Trophoblast cell (in vitro differentiated cells and primary cell): ENCODE measurements around the gene KRT34.

ENCODE experiments used
- DNase-seq, 2 donors: peaks; one replicate each; pipeline ENCODE4 v3.0.0-alpha.2; 2016
- H2AFZ ChIP-seq: 2 replicates; pipeline ENCODE4 v1.6.1; 2013; ENCODE audit warnings: low read length, moderate library complexity, mild to moderate bottlenecking; ENCODE audit not compliant: insufficient read depth, poor library complexity
- H2AK5ac ChIP-seq: 2 replicates; pipeline ENCODE4 v1.6.1; 2013; ENCODE audit warnings: mild to moderate bottlenecking, low read length
- H2BK120ac ChIP-seq: 2 replicates; pipeline ENCODE4 v1.6.1; 2013; ENCODE audit warnings: low read length, mild to moderate bottlenecking, moderate library complexity; ENCODE audit not compliant: insufficient read depth, poor library complexity
- H2BK12ac ChIP-seq: 2 replicates; pipeline ENCODE4 v1.6.1; 2013; ENCODE audit warnings: mild to moderate bottlenecking, low read length, moderate library complexity
- H2BK5ac ChIP-seq: 2 replicates; pipeline ENCODE4 v1.6.1; 2013; ENCODE audit warnings: low read length, low read depth, moderate library complexity, mild to moderate bottlenecking; ENCODE audit not compliant: poor library complexity
- H3K14ac ChIP-seq: 2 replicates; pipeline ENCODE4 v1.6.1; 2013; ENCODE audit warnings: mild to moderate bottlenecking, low read length
- H3K18ac ChIP-seq: 2 replicates; pipeline ENCODE4 v1.6.1; 2013; ENCODE audit warnings: mild to moderate bottlenecking, low read length
- H3K23ac ChIP-seq: 2 replicates; pipeline ENCODE4 v1.6.1; 2013; ENCODE audit warnings: low read length
- H3K27ac ChIP-seq: 2 replicates; pipeline ENCODE4 v1.5.1; 2013; ENCODE audit warnings: low read depth, mild to moderate bottlenecking, inconsistent platforms, low read length, moderate library complexity
- H3K27me3 ChIP-seq: 2 replicates; pipeline ENCODE4 v1.6.1; 2013; ENCODE audit warnings: inconsistent platforms, mild to moderate bottlenecking, low read length, moderate library complexity; ENCODE audit not compliant: insufficient read depth
- H3K36me3 ChIP-seq, 2 experiments: 1 replicate in 1 of 2; 2 replicates in 1 of 2; pipeline ENCODE4 v1.6.1; 2013; ENCODE audit warnings: low read length in 2 of 2, mild to moderate bottlenecking in 2 of 2, moderate library complexity in 1 of 2; ENCODE audit not compliant: insufficient read depth in 2 of 2, control insufficient read depth in 1 of 2
- H3K4ac ChIP-seq: 2 replicates; pipeline ENCODE4 v1.6.1; 2013; ENCODE audit warnings: low read depth, mild to moderate bottlenecking, low read length, moderate library complexity
- H3K4me1 ChIP-seq, 2 experiments: 1 replicate in 1 of 2; 2 replicates in 1 of 2; pipeline ENCODE4 v1.6.1; 2013; ENCODE audit warnings: low read length in 2 of 2, mild to moderate bottlenecking in 2 of 2, moderate library complexity in 1 of 2; ENCODE audit not compliant: insufficient read depth in 2 of 2, control insufficient read depth in 1 of 2
- H3K4me2 ChIP-seq: 2 replicates; pipeline ENCODE4 v1.6.1; 2013; ENCODE audit warnings: inconsistent platforms, mild to moderate bottlenecking, low read length, moderate library complexity
- H3K4me3 ChIP-seq: 2 replicates; pipeline ENCODE4 v1.5.1; 2013; ENCODE audit warnings: mild to moderate bottlenecking, low read depth, low read length, inconsistent platforms
- H3K79me1 ChIP-seq: one replicate; pipeline ENCODE4 v1.6.1; 2013; ENCODE audit warnings: low read length
- H3K79me2 ChIP-seq: 2 replicates; pipeline ENCODE4 v1.6.1; 2013; ENCODE audit warnings: low read length, mild to moderate bottlenecking; ENCODE audit not compliant: control insufficient read depth, insufficient read depth, poor library complexity
- H3K9ac ChIP-seq: 2 replicates; pipeline ENCODE4 v1.6.1; 2013; ENCODE audit warnings: mild to moderate bottlenecking, low read length
- H3K9me3 ChIP-seq: 2 replicates; pipeline ENCODE4 v1.6.1; 2013; ENCODE audit warnings: low read depth, mild to moderate bottlenecking, control low read depth, inconsistent platforms, low read length; ENCODE audit not compliant: insufficient read depth
- H4K12ac ChIP-seq: 2 replicates; pipeline ENCODE4 v1.6.1; 2013; ENCODE audit warnings: low read depth, mild to moderate bottlenecking, low read length, moderate library complexity
- H4K8ac ChIP-seq: 2 replicates; pipeline ENCODE4 v1.6.1; 2013; ENCODE audit warnings: low read depth, mild to moderate bottlenecking, low read length, moderate library complexity
- H4K91ac ChIP-seq: one replicate; pipeline ENCODE4 v1.6.1; 2013; ENCODE audit warnings: low read depth, mild to moderate bottlenecking, low read length, moderate library complexity
- WGBS: extraction: QIAGEN DNeasy Blood & Tissue Kit; methylation state at CpG from one replicate; pipeline ENCODE4 v1.1.7; 2013; ENCODE audit warnings: missing lambda C conversion rate; ENCODE audit not compliant: insufficient read length, insufficient coverage; ENCODE audit errors: extremely low coverage; 5-methylcytosine and 5-hydroxymethylcytosine counted together

Gene KRT34

GRCh38 chr17:41417127-41417526 is 35.0 kb upstream of the KRT34 start:
- Histone ChIP-seq H2AFZ (no peak overlapping the region), H3K4ac (no peak overlapping the region), H3K9me3 (peaks cover 2% of the 10 kb centered on the region), H2BK12ac (no peak overlapping the region), H4K12ac (no peak overlapping the region), H3K4me1 (peaks cover 11 to 28% of the 10 kb centered on the region in 2 experiments), H3K36me3 (no peaks in the 10 kb centered on the region), H2BK120ac (no peak overlapping the region), H3K18ac (no peak overlapping the region), H3K27me3 (no peaks in the 10 kb centered on the region), H3K9ac (no peak overlapping the region), H3K4me2 (no peak overlapping the region), H3K23ac (no peak overlapping the region), H3K14ac (no peak overlapping the region), H2BK5ac (no peak overlapping the region), H4K8ac (no peak overlapping the region), H3K79me1 (peaks cover 3% of the 10 kb centered on the region), H3K27ac (no peak overlapping the region), H3K4me3 (no peak overlapping the region), H3K79me2 (no peaks in the 10 kb centered on the region), H2AK5ac (no peak overlapping the region), H4K91ac (peak overlapping the region; percentile 4)
- DNase-seq: no peak
- no CpG with 5 or more reads among the region's 6 CpGs for WGBS

GRCh38 chr17:41416479-41416878 is 34.4 kb upstream of the KRT34 start:
- peaks cover 2% of the 10 kb centered on the region for H3K9me3 ChIP-seq
- H2AFZ ChIP-seq: no peak overlapping the region
- H3K4me1 ChIP-seq: peaks cover 6 to 22% of the 10 kb centered on the region in 2 experiments
- H2BK120ac ChIP-seq: no peak overlapping the region
- H3K4me2 ChIP-seq: no peak overlapping the region
- H3K79me2 ChIP-seq: no peaks in the 10 kb centered on the region
- H3K79me1 ChIP-seq: peaks cover 3% of the 10 kb centered on the region
- H4K12ac ChIP-seq: no peak overlapping the region
- H3K4me3 ChIP-seq: no peak overlapping the region
- no peak overlapping the region for H4K91ac ChIP-seq
- no peak overlapping the region for H2BK12ac ChIP-seq
- no peak overlapping the region for H3K14ac ChIP-seq
- no peak overlapping the region for H3K4ac ChIP-seq
- H2AK5ac ChIP-seq: no peak overlapping the region
- no peaks in the 10 kb centered on the region for H3K27me3 ChIP-seq
- H2BK5ac ChIP-seq: no peak overlapping the region
- no peak overlapping the region for H4K8ac ChIP-seq
- no CpG with 5 or more reads among the region's 5 CpGs for WGBS
- peak in 1 of 2 donors; percentile 60 for DNase-seq
- H3K18ac ChIP-seq: no peak overlapping the region
- peak overlapping the region; percentile 22 for H3K27ac ChIP-seq
- H3K23ac ChIP-seq: no peak overlapping the region
- H3K36me3 ChIP-seq: no peaks in the 10 kb centered on the region
- H3K9ac ChIP-seq: no peak overlapping the region

GRCh38 chr17:41415833-41416335 is 33.8 kb upstream of the KRT34 start:
- Histone ChIP-seq H3K36me3 (no peaks in the 10 kb centered on the region), H3K23ac (no peak overlapping the region), H3K9me3 (peaks cover 5% of the 10 kb centered on the region), H4K12ac (no peak overlapping the region), H2AFZ (no peak overlapping the region), H3K79me2 (no peaks in the 10 kb centered on the region), H3K14ac (no peak overlapping the region), H4K91ac (no peak overlapping the region), H3K4me2 (peak overlapping the region; percentile 38), H3K79me1 (peaks cover 3% of the 10 kb centered on the region), H3K27me3 (no peaks in the 10 kb centered on the region), H3K18ac (no peak overlapping the region), H2BK12ac (no peak overlapping the region), H2AK5ac (no peak overlapping the region), H4K8ac (no peak overlapping the region), H3K9ac (no peak overlapping the region), H3K4me3 (no peak overlapping the region), H3K27ac (peak overlapping the region; percentile 22), H3K4ac (no peak overlapping the region), H3K4me1 (peaks cover 4 to 18% of the 10 kb centered on the region in 2 experiments), H2BK120ac (no peak overlapping the region), H2BK5ac (no peak overlapping the region)
- peak; percentile 81 to 93 for DNase-seq
- no CpG with 5 or more reads among the region's 3 CpGs for WGBS

- Histone ChIP-seq H3K79me1 (no peaks in the 10 kb centered on the region), H2BK12ac (no peak overlapping the region), H3K4me2 (no peak overlapping the region), H3K14ac (no peak overlapping the region), H3K23ac (no peak overlapping the region), H3K36me3 (no peaks in the 10 kb centered on the region), H4K8ac (no peak overlapping the region), H3K4me3 (no peak overlapping the region), H4K12ac (no peak overlapping the region), H3K4ac (no peak overlapping the region), H2BK5ac (no peak overlapping the region), H2AFZ (no peak overlapping the region), H3K9ac (no peak overlapping the region), H2BK120ac (no peak overlapping the region), H4K91ac (no peak overlapping the region), H3K27ac (no peak overlapping the region), H3K18ac (no peak overlapping the region), H2AK5ac (no peak overlapping the region), H3K79me2 (no peaks in the 10 kb centered on the region), H3K27me3 (no peaks in the 10 kb centered on the region), H3K9me3 (peaks cover 5% of the 10 kb centered on the region), H3K4me1 (peaks cover 0 to 14% of the 10 kb centered on the region in 2 experiments)
- peak in 1 of 2 donors; percentile 25 for DNase-seq
- WGBS: no CpG with 5 or more reads among the region's 4 CpGs
These were observed 33.3 kb upstream of the KRT34 start for GRCh38 chr17:41415411-41415810.
